Measurements from ENCODE around the gene FOXB2. TPM values are rescaled to one million over a fixed set of nuclear protein-coding genes. Genes with fewer than 3 reads are reported as not detected.

The FOXB2 gene
- total and polyA plus RNA-seq, 9 donors, result 0.24 to 3.0 (median 1.6) TPM; not detected in 6

- peaks cover 6% of the 10 kb centered on the region for H3K4me1 ChIP-seq (ENCODE audit: insufficient read depth)
- intact Hi-C loops (cut with DNase I), result loop anchor here in 1 of 4 donors (10.0 kb wide), 1 partner anchor 215 kb away; no protein-coding TSS in a partner anchor
Measured at GRCh38 chr9:77019926-77020412, 514 bp downstream of the FOXB2 start.

DNA sequence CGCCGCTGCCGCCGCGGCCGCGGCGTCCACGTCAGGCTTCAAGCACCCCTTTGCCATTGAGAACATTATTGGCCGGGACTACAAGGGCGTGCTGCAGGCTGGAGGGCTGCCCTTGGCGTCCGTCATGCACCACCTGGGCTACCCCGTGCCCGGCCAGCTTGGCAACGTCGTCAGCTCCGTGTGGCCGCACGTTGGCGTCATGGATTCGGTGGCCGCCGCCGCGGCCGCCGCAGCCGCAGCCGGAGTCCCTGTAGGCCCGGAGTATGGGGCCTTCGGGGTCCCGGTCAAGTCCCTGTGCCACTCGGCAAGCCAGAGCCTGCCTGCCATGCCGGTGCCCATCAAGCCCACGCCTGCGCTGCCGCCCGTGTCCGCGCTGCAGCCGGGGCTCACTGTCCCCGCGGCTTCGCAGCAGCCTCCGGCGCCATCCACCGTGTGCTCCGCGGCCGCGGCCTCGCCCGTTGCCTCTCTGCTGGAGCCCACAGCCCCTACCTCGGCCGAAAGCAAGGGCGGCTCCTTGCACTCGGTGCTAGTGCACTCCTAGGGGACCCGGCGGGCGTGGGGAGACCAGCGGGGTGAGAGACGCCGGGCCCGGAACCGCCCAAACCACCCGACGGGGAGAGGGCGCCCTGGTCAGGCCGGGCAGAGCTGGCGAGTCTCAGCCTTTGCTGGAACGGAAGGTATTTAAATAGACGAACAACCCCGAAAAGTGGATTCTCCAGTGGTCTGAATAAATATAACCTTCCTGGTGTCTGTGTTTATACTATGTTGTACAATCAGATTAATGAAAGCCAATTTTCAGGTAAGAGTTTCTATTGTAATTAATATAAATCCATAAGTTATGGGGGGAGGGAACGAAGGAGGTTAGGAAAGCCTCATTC lies 1.2 kb downstream of the FOXB2 start:
- no peak for DNase-seq
- Histone ChIP-seq H3K9me3 (no peaks in the 10 kb centered on the region), H3K27ac (no peak overlapping the region), H3K4me3 (no peak overlapping the region), H3K4me1 (ENCODE audit: insufficient read depth) (peaks cover 6% of the 10 kb centered on the region), H3K36me3 (no peaks in the 10 kb centered on the region), H3K27me3 (no peaks in the 10 kb centered on the region)
- TF ChIP-seq POLR2A (IDR thresholded peaks at IDR 0.05) (no peak), EP300 (IDR thresholded peaks at IDR 0.05) (no peak), CTCF (IDR thresholded peaks at IDR 0.05) (no peak)
- intact Hi-C loops (cut with DNase I), result no loop called here
- 3 to 5% (median 5%) methylated on average over 69 to 75 of the region's 75 CpGs for WGBS, 3 donors

More at GRCh38 chr9:77019926-77020412, 514 bp downstream of the FOXB2 start:
- Histone ChIP-seq H3K4me3 (no peak overlapping the region), H3K27me3 (no peaks in the 10 kb centered on the region), H3K27ac (no peak overlapping the region), H3K36me3 (no peaks in the 10 kb centered on the region), H3K9me3 (no peaks in the 10 kb centered on the region)
- TF ChIP-seq CTCF (IDR thresholded peaks at IDR 0.05) (no peak), EP300 (IDR thresholded peaks at IDR 0.05) (no peak), POLR2A (IDR thresholded peaks at IDR 0.05) (no peak)
- WGBS, 3 donors, result 1 to 3% (median 1%) methylated on average over 36 to 58 of the region's 58 CpGs
- DNase-seq, result no peak

DNA sequence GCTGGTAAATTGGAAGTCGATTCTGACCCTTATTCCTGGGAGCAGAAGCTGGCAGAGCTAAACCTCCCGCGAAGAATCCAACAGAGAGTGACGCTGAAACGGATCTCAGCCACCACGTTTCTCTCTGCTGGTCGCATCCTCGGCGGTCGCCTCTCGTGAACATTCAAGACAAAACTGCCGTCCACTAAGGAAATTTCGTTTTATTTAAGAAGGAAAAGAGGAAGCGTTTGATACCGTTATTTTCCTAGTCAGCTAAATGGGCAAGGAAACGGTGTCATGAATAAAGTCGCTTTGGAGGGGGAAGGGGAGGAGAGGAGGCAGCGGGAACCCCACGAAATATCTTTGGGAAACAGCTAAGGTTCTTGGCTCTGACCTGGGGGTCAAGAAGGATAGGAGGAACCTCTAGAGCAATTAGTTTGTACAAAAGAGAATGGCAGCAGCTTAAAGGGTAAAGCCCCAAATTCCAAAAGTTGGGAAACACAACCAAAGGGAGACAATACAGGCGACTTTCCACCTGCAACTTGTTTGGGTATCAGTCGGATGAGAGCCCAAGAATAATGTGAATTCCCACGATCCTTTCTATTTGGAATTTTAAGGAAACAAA lies 1.9 kb downstream of the FOXB2 start:
- WGBS, 3 donors, result 5 to 7% (median 6%) methylated on average over 22 of the region's 22 CpGs
- H3K36me3 ChIP-seq, result no peaks in the 10 kb centered on the region
- H3K4me1 ChIP-seq (ENCODE audit: insufficient read depth), result peaks cover 6% of the 10 kb centered on the region
- DNase-seq, result no peak
- H3K27me3 ChIP-seq, result no peaks in the 10 kb centered on the region
- TF ChIP-seq POLR2A (IDR thresholded peaks at IDR 0.05) (no peak), EP300 (IDR thresholded peaks at IDR 0.05) (no peak), CTCF (IDR thresholded peaks at IDR 0.05) (no peak)
- no peak overlapping the region for H3K27ac ChIP-seq
- H3K9me3 ChIP-seq, result no peaks in the 10 kb centered on the region
- H3K4me3 ChIP-seq, result no peak overlapping the region
- intact Hi-C loops (cut with DNase I), result no loop called here

- 8 to 11% (median 10%) methylated on average over 37 of the region's 37 CpGs for WGBS, 3 donors
- H3K4me1 ChIP-seq (ENCODE audit: insufficient read depth), result peaks cover 6% of the 10 kb centered on the region
Measured at GRCh38 chr9:77021922-77022782, 2.7 kb downstream of the FOXB2 start.

More at GRCh38 chr9:77021922-77022782, 2.7 kb downstream of the FOXB2 start:
- no peak for TF ChIP-seq POLR2A (IDR thresholded peaks at IDR 0.05)
- no peak for TF ChIP-seq CTCF (IDR thresholded peaks at IDR 0.05)
- TF ChIP-seq EP300 (IDR thresholded peaks at IDR 0.05), result no peak
- no peaks in the 10 kb centered on the region for H3K27me3 ChIP-seq
- no peaks in the 10 kb centered on the region for H3K9me3 ChIP-seq
- H3K36me3 ChIP-seq, result no peaks in the 10 kb centered on the region
- intact Hi-C loops (cut with DNase I), result no loop called here
- H3K4me3 ChIP-seq, result no peak overlapping the region
- no peak for DNase-seq
- H3K27ac ChIP-seq, result no peak overlapping the region

All from ovary (tissue), 9 donors.